ENCODE results near the gene MC2R.

- TF ChIP-seq CTCF (IDR thresholded peaks at IDR 0.05; ENCODE audit: insufficient read depth, low read length, poor library complexity, severe bottlenecking), result no peak
- no peak for TF ChIP-seq EZH2phosphoT487 (conservative IDR thresholded peaks at IDR 0.05; ENCODE audit: low read length)
Measured at GRCh38 chr18:13888191-13888716, 27.1 kb downstream of the MC2R start.

Data from SU-DHL-6 (cell line).